Left lung (tissue), 10 donors: ENCODE measurements around the gene IGFBP7. TPM values are rescaled to one million over a fixed set of nuclear protein-coding genes. Genes with fewer than 3 reads are reported as not detected.

Experiments
- ATAC-seq: fragments of 200-7000 bp; cut with Tn5 transposase; one replicate; pipeline ENCODE4 v1.9.1; 2020; ENCODE audit warnings: moderate library complexity
- DNase-seq, 4 donors: peaks; one replicate each; pipeline ENCODE4 v3.0.0-alpha.2; 2013 to 2020
- H3K27ac ChIP-seq, 2 donors: fragments of 200-600 bp; sonication (generic) in 1 of 2; one replicate each; pipeline versions ENCODE4 v1.5.0 to v1.8.0; 2020 to 2021
- H3K27me3 ChIP-seq, 2 donors: fragments of 200-600 bp; sonication (generic) in 1 of 2; one replicate each; pipeline versions ENCODE4 v1.5.0 to v1.8.0; 2020 to 2021
- H3K36me3 ChIP-seq, 2 donors: fragments of 200-600 bp; sonication (generic) in 1 of 2; one replicate each; pipeline versions ENCODE4 v1.5.0 to v1.8.0; 2020 to 2021
- H3K4me1 ChIP-seq, 2 donors: fragments of 200-600 bp; one replicate each; pipeline ENCODE4 v1.8.0; 2021
- H3K4me3 ChIP-seq, 2 donors: fragments of 200-600 bp; sonication (generic) in 1 of 2; one replicate each; pipeline versions ENCODE4 v1.5.0 to v1.8.0; 2020 to 2021; ENCODE audit warnings: mild to moderate bottlenecking in 1 of 2
- H3K9me3 ChIP-seq, 2 donors: fragments of 200-600 bp; sonication (generic) in 1 of 2; one replicate each; pipeline versions ENCODE4 v1.5.0 to v1.8.0; 2020 to 2021
- CTCF ChIP-seq, 2 donors: fragments of 200-600 bp; sonication (generic) in 1 of 2; IDR thresholded peaks; one replicate each; pipeline versions ENCODE4 v1.5.0 to v1.8.0; 2021; ENCODE audit warnings: antibody characterized with exemption in 2 of 2
- intact Hi-C, 2 donors: fragments of 100-400 bp; cut with DNase I; formaldehyde crosslinking; loops; one replicate each; pipeline versions ENCODE4 v1.11.2 to v1.14.2; 2022
- polyA plus RNA-seq, 6 donors: library from polyadenylated mRNA; unstranded; fragments of 120-200 nt; gene quantifications; one replicate each; pipeline ENCODE4 v1.2.1, GENCODE V29; 2013; ENCODE audit not compliant: insufficient read length in 6 of 6
- total RNA-seq, 2 donors: library from RNA; stranded (reverse); fragmentation: NEBNext Ultra II Directional; extraction: Animal tissue kit (Norgen Biotek cat#: 25700); gene quantifications; one replicate each; pipeline ENCODE4 v1.2.1, GENCODE V29; 2021
- donor health status: DM: no; HTN: yes; CAD: no.
- donor health status: DM: no; HTN: no; CAD: no.

Gene IGFBP7
- total and polyA plus RNA-seq, 8 donors = 235 to 527 (median 284) TPM

GRCh38 chr4:57116245-57116644, 6.1 kb upstream of the IGFBP7 start:
- intact Hi-C loops = no loop called here
- DNase-seq (no peak), ATAC-seq (no peak)
- no peaks in the 10 kb centered on the region for H3K9me3 ChIP-seq
- no peaks in the 10 kb centered on the region for H3K27me3 ChIP-seq
- TF ChIP-seq CTCF (IDR thresholded peaks at IDR 0.05) = no peak
- H3K36me3 ChIP-seq = no peaks in the 10 kb centered on the region
- H3K4me3 ChIP-seq = no peak overlapping the region
- no peak overlapping the region for H3K27ac ChIP-seq
- peaks cover 8 to 27% of the 10 kb centered on the region in 2 donors for H3K4me1 ChIP-seq

- no peak for ATAC-seq
- intact Hi-C loops = no loop called here
Measured at GRCh38 chr4:57114973-57115372, 4.8 kb upstream of the IGFBP7 start.

GRCh38 chr4:57113870-57114269, 3.7 kb upstream of the IGFBP7 start:
- Histone ChIP-seq H3K9me3 (no peaks in the 10 kb centered on the region), H3K4me3 (no peak overlapping the region), H3K36me3 (no peaks in the 10 kb centered on the region), H3K27ac (no peak overlapping the region), H3K27me3 (no peaks in the 10 kb centered on the region), H3K4me1 (peaks cover 9 to 35% of the 10 kb centered on the region in 2 donors)
- ATAC-seq (no peak), DNase-seq (no peak)
- no peak for TF ChIP-seq CTCF (IDR thresholded peaks at IDR 0.05)
- intact Hi-C loops = no loop called here

More at GRCh38 chr4:57114973-57115372, 4.8 kb upstream of the IGFBP7 start:
- no peaks in the 10 kb centered on the region for H3K36me3 ChIP-seq
- H3K27me3 ChIP-seq = no peaks in the 10 kb centered on the region
- H3K9me3 ChIP-seq = no peaks in the 10 kb centered on the region
- H3K4me3 ChIP-seq = no peak overlapping the region
- H3K4me1 ChIP-seq = peaks cover 9 to 30% of the 10 kb centered on the region in 2 donors
- DNase-seq = no peak
- TF ChIP-seq CTCF (IDR thresholded peaks at IDR 0.05) = no peak
- H3K27ac ChIP-seq = no peak overlapping the region

GRCh38 chr4:57110640-57111511, 691 bp upstream of the IGFBP7 start:
- ATAC-seq (peak; percentile 59), DNase-seq (peak; percentile 60 to 71 (median 63))
- no peaks in the 10 kb centered on the region for H3K9me3 ChIP-seq
- peak overlapping the region; percentile 91 to 94 for H3K27ac ChIP-seq
- TF ChIP-seq CTCF (IDR thresholded peaks at IDR 0.05) = no peak
- no peaks in the 10 kb centered on the region for H3K27me3 ChIP-seq
- no peaks in the 10 kb centered on the region for H3K36me3 ChIP-seq
- peak overlapping the region; percentile 57 to 72 for H3K4me3 ChIP-seq
- intact Hi-C loops = no loop called here
- peaks cover 9 to 29% of the 10 kb centered on the region in 2 donors for H3K4me1 ChIP-seq

GRCh38 chr4:57109411-57109846, 756 bp downstream of the IGFBP7 start:
- H3K9me3 ChIP-seq = no peaks in the 10 kb centered on the region
- H3K36me3 ChIP-seq = no peaks in the 10 kb centered on the region
- H3K4me1 ChIP-seq = peaks cover 9 to 41% of the 10 kb centered on the region in 2 donors
- intact Hi-C loops = no loop called here
- DNase-seq = no peak
- TF ChIP-seq CTCF (IDR thresholded peaks at IDR 0.05) = no peak
- peak overlapping the region; percentile 57 to 72 for H3K4me3 ChIP-seq
- no peaks in the 10 kb centered on the region for H3K27me3 ChIP-seq
- peak overlapping the region; percentile 91 to 94 for H3K27ac ChIP-seq
- ATAC-seq = no peak
